Measurements from ENCODE around the gene GCNA. TPM values are rescaled to one million over a fixed set of nuclear protein-coding genes. Genes with fewer than 3 reads are reported as not detected.

The GCNA gene
- total RNA-seq, 1 experiment from 2014 or later: 1.0 TPM

DNA sequence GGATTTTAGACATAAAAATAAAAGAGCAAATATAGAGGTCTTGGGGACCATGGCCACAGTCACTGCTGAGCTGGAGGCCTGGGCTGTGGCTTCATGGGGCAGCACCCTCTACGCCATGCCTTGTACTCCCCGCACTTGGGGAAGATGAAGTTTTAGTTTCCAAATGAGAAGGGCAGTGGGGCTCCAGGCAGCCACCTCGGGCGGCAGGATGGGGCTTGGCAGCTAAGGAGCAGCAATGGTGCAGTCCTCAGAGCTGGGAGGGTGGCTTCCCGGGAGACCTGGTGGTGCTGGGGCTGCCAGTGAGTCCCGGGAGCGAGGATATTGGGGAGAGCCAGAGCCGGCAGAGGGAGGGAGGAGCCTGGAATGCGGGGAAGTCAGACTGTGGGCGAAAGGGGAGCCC is 37.7 kb downstream of the GCNA start (continued):
- TF ChIP-seq AR (CRISPR knock-in tag; IDR thresholded peaks at IDR 0.05) (no peak), MXD4 (CRISPR knock-in tag; IDR thresholded peaks at IDR 0.05; ENCODE audit: borderline replicate concordance) (no peak), ZNF138 (CRISPR knock-in tag; conservative IDR thresholded peaks at IDR 0.05) (no peak), JUN (CRISPR knock-in tag; IDR thresholded peaks at IDR 0.05) (no peak), IRF1 (CRISPR knock-in tag; IDR thresholded peaks at IDR 0.05) (no peak)
- TF ChIP-seq, protein P1, sequence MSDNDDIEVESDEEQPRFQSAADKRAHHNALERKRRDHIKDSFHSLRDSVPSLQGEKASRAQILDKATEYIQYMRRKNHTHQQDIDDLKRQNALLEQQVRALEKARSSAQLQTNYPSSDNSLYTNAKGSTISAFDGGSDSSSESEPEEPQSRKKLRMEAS (CRISPR knock-in tag; IDR thresholded peaks at IDR 0.05): no peak

GRCh38 chrX:71616672-71617529 is 38.7 kb downstream of the GCNA start:
- CTCF ChIA-PET: interaction anchor here (0.6 to 1.1 kb wide), 2 partner anchors 13 to 35 kb away, joined by 3 to 4 read pairs; no protein-coding TSS in a partner anchor
- POLR2A ChIA-PET: interaction anchor here (0.5 kb wide), 1 partner anchor 143 kb away, joined by 4 read pairs; no protein-coding TSS in a partner anchor
- H3K27ac Mint-ChIP-seq: no peak overlapping the region
- no peak for TF ChIP-seq SOX15 (CRISPR knock-in tag; IDR thresholded peaks at IDR 0.05)
- TF ChIP-seq ZNF425 (CRISPR knock-in tag; conservative IDR thresholded peaks at IDR 0.05): no peak
- TF ChIP-seq ZNF423 (CRISPR knock-in tag; IDR thresholded peaks at IDR 0.05): no peak
- TF ChIP-seq E2F1 (CRISPR knock-in tag; IDR thresholded peaks at IDR 0.05): no peak
- TF ChIP-seq TEAD4 (CRISPR knock-in tag; IDR thresholded peaks at IDR 0.05): no peak
- TF ChIP-seq ATF2 (CRISPR knock-in tag; IDR thresholded peaks at IDR 0.05; ENCODE audit: borderline replicate concordance, low read depth): no peak
- no peak for TF ChIP-seq ZNF138 (CRISPR knock-in tag; conservative IDR thresholded peaks at IDR 0.05)
- no peak for TF ChIP-seq AR (CRISPR knock-in tag; IDR thresholded peaks at IDR 0.05)
- TF ChIP-seq, protein P2, sequence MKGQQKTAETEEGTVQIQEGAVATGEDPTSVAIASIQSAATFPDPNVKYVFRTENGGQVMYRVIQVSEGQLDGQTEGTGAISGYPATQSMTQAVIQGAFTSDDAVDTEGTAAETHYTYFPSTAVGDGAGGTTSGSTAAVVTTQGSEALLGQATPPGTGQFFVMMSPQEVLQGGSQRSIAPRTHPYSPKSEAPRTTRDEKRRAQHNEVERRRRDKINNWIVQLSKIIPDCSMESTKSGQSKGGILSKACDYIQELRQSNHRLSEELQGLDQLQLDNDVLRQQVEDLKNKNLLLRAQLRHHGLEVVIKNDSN (CRISPR knock-in tag; IDR thresholded peaks at IDR 0.05): no peak
- TF ChIP-seq AFF4 (CRISPR knock-in tag; IDR thresholded peaks at IDR 0.05; ENCODE audit: borderline replicate concordance): no peak
- no peak for TF ChIP-seq NR2C2 (CRISPR knock-in tag; IDR thresholded peaks at IDR 0.05)

More at GRCh38 chrX:71616672-71617529, 38.7 kb downstream of the GCNA start:
- ATAC-seq: peak; percentile 53
- no peak overlapping the region for H3K4me3 Mint-ChIP-seq
- H3K9me3 Mint-ChIP-seq: no peaks in the 10 kb centered on the region
- no peak for DNase-seq (ENCODE audit: low spot score)
- H3K36me3 Mint-ChIP-seq: peaks cover 11% of the 10 kb centered on the region; the same call in 1 of the 2 replicates
- H3K27me3 Mint-ChIP-seq (ENCODE audit: low read depth): no peaks in the 10 kb centered on the region
- no peaks in the 10 kb centered on the region for H3K4me1 Mint-ChIP-seq

Data from WTC11 (cell line).